ENCODE results near the gene CATSPERE.

Gene CATSPERE

DNA sequence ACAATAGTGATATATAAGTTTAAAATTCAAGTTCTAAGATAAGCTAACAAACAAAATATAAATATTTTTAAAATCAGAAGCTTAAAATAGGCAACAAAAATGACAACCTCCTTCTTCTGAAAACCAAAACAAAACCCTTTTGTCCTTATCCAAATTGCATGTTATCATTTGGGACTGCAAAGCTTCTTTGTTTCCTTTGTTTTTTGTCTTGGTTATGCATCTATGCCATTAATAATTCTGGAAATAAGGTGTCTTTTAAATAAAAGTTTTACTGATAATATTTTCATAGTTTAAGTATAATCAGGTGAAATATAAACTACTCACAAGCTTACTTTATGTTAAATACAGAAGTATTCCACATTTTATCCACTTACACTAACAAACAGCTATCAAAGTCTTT lies 29.9 kb upstream of the CATSPERE start:
- Histone ChIP-seq H4K20me1 (ENCODE audit: insufficient read depth, low read length, poor library complexity, severe bottlenecking) (no peaks in the 10 kb centered on the region), H3K36me3 (ENCODE audit: insufficient read depth, low read length) (peaks cover 43% of the 10 kb centered on the region; the same call in 1 of the 2 replicates), H3K4me1 (ENCODE audit: insufficient read depth, low read length, poor library complexity, severe bottlenecking) (peaks cover 9% of the 10 kb centered on the region), H3K4me2 (ENCODE audit: low read depth, low read length, poor library complexity, severe bottlenecking) (no peak overlapping the region), H3F3A (ENCODE audit: low read depth) (no peaks in the 10 kb centered on the region), H3K9me2 (replicated peaks; ENCODE audit: low read depth, low read length) (no peaks in the 10 kb centered on the region), H3K79me2 (ENCODE audit: insufficient read depth, low read length) (no peaks in the 10 kb centered on the region), H3K4me3 (ENCODE audit: low read length, poor library complexity, severe bottlenecking) (no peak overlapping the region), H2AFZ (ENCODE audit: low read length) (no peak overlapping the region), H3K9me3 (ENCODE audit: insufficient read depth, low read depth, low read length) (no peaks in the 10 kb centered on the region), H3K9ac (ENCODE audit: low read depth, low read length, poor library complexity, severe bottlenecking) (no peak overlapping the region), H3K27me3 (ENCODE audit: insufficient read depth, low read length, poor library complexity, severe bottlenecking) (no peaks in the 10 kb centered on the region)
- TF ChIP-seq CTCF (conservative IDR thresholded peaks at IDR 0.05; ENCODE audit: low read length): no peak
- no peak for TF ChIP-seq EZH2phosphoT487 (IDR thresholded peaks at IDR 0.05; ENCODE audit: borderline replicate concordance)

GRCh38 chr1:244435562-244436205 lies 25.4 kb upstream of the CATSPERE start:
- H2AFZ ChIP-seq (ENCODE audit: low read length): no peak overlapping the region
- H3K79me2 ChIP-seq (ENCODE audit: insufficient read depth, low read length): peaks cover 19% of the 10 kb centered on the region
- no peaks in the 10 kb centered on the region for H3K27me3 ChIP-seq (ENCODE audit: insufficient read depth, low read length, poor library complexity, severe bottlenecking)
- peaks cover 10% of the 10 kb centered on the region for H3K4me1 ChIP-seq (ENCODE audit: insufficient read depth, low read length, poor library complexity, severe bottlenecking)
- H3K9ac ChIP-seq (ENCODE audit: low read depth, low read length, poor library complexity, severe bottlenecking): no peak overlapping the region
- H3K36me3 ChIP-seq (ENCODE audit: insufficient read depth, low read length): peaks cover 47% of the 10 kb centered on the region; the same call in 1 of the 2 replicates
- no peaks in the 10 kb centered on the region for H3K9me2 ChIP-seq (replicated peaks; ENCODE audit: low read depth, low read length)
- no peaks in the 10 kb centered on the region for H3K9me3 ChIP-seq (ENCODE audit: insufficient read depth, low read depth, low read length)
- no peak for TF ChIP-seq CTCF (conservative IDR thresholded peaks at IDR 0.05; ENCODE audit: low read length)
- H3K4me3 ChIP-seq (ENCODE audit: low read length, poor library complexity, severe bottlenecking): no peak overlapping the region
- H3K4me2 ChIP-seq (ENCODE audit: low read depth, low read length, poor library complexity, severe bottlenecking): no peak overlapping the region
- peaks cover 7% of the 10 kb centered on the region for H4K20me1 ChIP-seq (ENCODE audit: insufficient read depth, low read length, poor library complexity, severe bottlenecking)
- no peaks in the 10 kb centered on the region for H3F3A ChIP-seq (ENCODE audit: low read depth)

DNA sequence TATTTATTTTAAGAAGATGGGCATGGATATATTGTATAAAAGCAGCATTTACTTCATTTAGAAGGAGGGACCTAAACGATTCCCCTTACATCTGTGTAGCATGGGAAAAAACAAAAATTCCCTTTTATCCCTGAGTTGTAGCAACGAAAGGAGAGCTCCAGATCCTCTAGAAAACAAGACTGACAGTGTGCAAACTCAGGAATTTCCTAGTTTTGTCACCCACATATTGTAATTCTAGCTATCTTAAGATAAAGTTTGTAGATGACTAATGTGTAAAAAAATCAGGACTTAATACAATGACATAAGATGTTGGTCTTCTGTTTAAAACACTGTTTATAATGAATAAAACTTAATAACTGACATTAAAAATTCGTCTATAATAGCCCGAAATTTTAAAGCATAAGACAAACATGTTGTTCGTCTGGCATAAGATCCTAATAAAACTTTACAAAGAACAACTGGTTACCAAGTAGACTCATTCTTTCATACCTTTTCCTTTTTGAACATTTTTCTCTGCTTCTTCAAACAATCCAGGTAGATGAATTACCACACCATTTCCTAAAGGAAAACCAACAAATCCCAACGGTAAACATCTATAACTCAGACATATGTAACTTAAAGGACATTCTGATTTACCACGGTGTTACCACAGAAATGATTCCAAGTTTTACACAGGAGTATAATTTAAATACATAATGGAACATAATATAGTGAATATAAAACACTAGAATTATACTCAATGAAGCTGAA lies 24.6 kb upstream of the CATSPERE start:
- Histone ChIP-seq H3K36me3 (ENCODE audit: insufficient read depth, low read length) (peaks cover 44% of the 10 kb centered on the region; the same call in 1 of the 2 replicates), H2AFZ (ENCODE audit: low read length) (no peak overlapping the region), H3K4me3 (ENCODE audit: low read length, poor library complexity, severe bottlenecking) (no peak overlapping the region), H3K79me2 (ENCODE audit: insufficient read depth, low read length) (peaks cover 26% of the 10 kb centered on the region), H4K20me1 (ENCODE audit: insufficient read depth, low read length, poor library complexity, severe bottlenecking) (peaks cover 7% of the 10 kb centered on the region), H3K9me3 (ENCODE audit: insufficient read depth, low read depth, low read length) (no peaks in the 10 kb centered on the region), H3F3A (ENCODE audit: low read depth) (no peaks in the 10 kb centered on the region), H3K4me2 (ENCODE audit: low read depth, low read length, poor library complexity, severe bottlenecking) (no peak overlapping the region), H3K4me1 (ENCODE audit: insufficient read depth, low read length, poor library complexity, severe bottlenecking) (peaks cover 10% of the 10 kb centered on the region), H3K9ac (ENCODE audit: low read depth, low read length, poor library complexity, severe bottlenecking) (no peak overlapping the region), H3K9me2 (replicated peaks; ENCODE audit: low read depth, low read length) (no peaks in the 10 kb centered on the region), H3K27me3 (ENCODE audit: insufficient read depth, low read length, poor library complexity, severe bottlenecking) (no peaks in the 10 kb centered on the region)
- TF ChIP-seq EZH2phosphoT487 (IDR thresholded peaks at IDR 0.05; ENCODE audit: borderline replicate concordance): no peak
- no peak for TF ChIP-seq CTCF (conservative IDR thresholded peaks at IDR 0.05; ENCODE audit: low read length)

All from Loucy (cell line).